ENCODE data around the gene TTK. TPM values are rescaled to one million over a fixed set of nuclear protein-coding genes. Genes with fewer than 3 reads are reported as not detected.
"Not testable (repeated sequence)": the region's sequence is repeated elsewhere in the genome, so short reads cannot be mapped to it uniquely, and the experiment has no call there.

TTK gene
- total RNA-seq, 2 donors from 2014 or later, result 16.4 to 27.4 TPM

GRCh38 chr6:80001337-80001736, 3.1 kb upstream of the TTK start:
- Mint-ChIP-seq H3K4me3 (no peak overlapping the region), H3K27me3 (peaks cover 14 to 21% of the 10 kb centered on the region in 2 donors), H3K36me3 (no peaks in the 10 kb centered on the region), H3K9me3 (no peaks in the 10 kb centered on the region), H3K27ac (no peak overlapping the region), H3K4me1 (ENCODE audit: low read depth in 2 of 2) (peaks cover 18 to 26% of the 10 kb centered on the region in 2 donors)
- DNase-seq (ENCODE audit: low spot score), result no peak
- ATAC-seq, result no peak

GRCh38 chr6:80003826-80004172, 650 bp upstream of the TTK start:
- H3K36me3 Mint-ChIP-seq, result peaks cover 5% of the 10 kb centered on the region
- H3K27me3 Mint-ChIP-seq, result peaks cover 3 to 9% of the 10 kb centered on the region in 2 donors
- H3K9me3 Mint-ChIP-seq, result no peaks in the 10 kb centered on the region
- peak overlapping the region; percentile 91 to 92 for H3K27ac Mint-ChIP-seq
- H3K4me1 Mint-ChIP-seq (ENCODE audit: low read depth in 2 of 2), result peaks cover 18 to 26% of the 10 kb centered on the region in 2 donors
- H3K4me3 Mint-ChIP-seq, result peak overlapping the region; percentile 98
- no peak for DNase-seq (ENCODE audit: low spot score)
- ATAC-seq, result peak; percentile 2 to 47

- peaks cover 5% of the 10 kb centered on the region for H3K36me3 Mint-ChIP-seq
These were observed 957 bp downstream of the TTK start for GRCh38 chr6:80005406-80005805.

GRCh38 chr6:80006541-80006940, 2.1 kb downstream of the TTK start:
- DNase-seq (ENCODE audit: low spot score) (no peak), ATAC-seq (no peak)
- no peak overlapping the region for H3K27ac Mint-ChIP-seq
- no peaks in the 10 kb centered on the region for H3K27me3 Mint-ChIP-seq
- H3K36me3 Mint-ChIP-seq, result peaks cover 5% of the 10 kb centered on the region
- H3K4me1 Mint-ChIP-seq (ENCODE audit: low read depth in 2 of 2), result peaks cover 18 to 26% of the 10 kb centered on the region in 2 donors
- H3K4me3 Mint-ChIP-seq, result no peak overlapping the region
- no peaks in the 10 kb centered on the region for H3K9me3 Mint-ChIP-seq

More at GRCh38 chr6:80005406-80005805, 957 bp downstream of the TTK start:
- Mint-ChIP-seq H3K9me3 (no peaks in the 10 kb centered on the region), H3K27me3 (peaks cover 0 to 7% of the 10 kb centered on the region in 2 donors), H3K27ac (peak overlapping the region; percentile 91 to 92), H3K4me1 (ENCODE audit: low read depth in 2 of 2) (peaks cover 18 to 26% of the 10 kb centered on the region in 2 donors), H3K4me3 (peak overlapping the region; percentile 98)
- ATAC-seq (no peak), DNase-seq (ENCODE audit: low spot score) (no peak)

GRCh38 chr6:80009531-80009930, 5.1 kb downstream of the TTK start:
- no peaks in the 10 kb centered on the region for H3K9me3 Mint-ChIP-seq
- no peak overlapping the region for H3K4me3 Mint-ChIP-seq
- H3K27me3 Mint-ChIP-seq, result no peaks in the 10 kb centered on the region
- H3K27ac Mint-ChIP-seq, result no peak overlapping the region
- no peak for DNase-seq (ENCODE audit: low spot score)
- no peak for ATAC-seq
- H3K4me1 Mint-ChIP-seq (ENCODE audit: low read depth in 2 of 2), result peaks cover 4 to 10% of the 10 kb centered on the region in 2 donors
- peaks cover 5% of the 10 kb centered on the region for H3K36me3 Mint-ChIP-seq

- Mint-ChIP-seq H3K9me3 (no peaks in the 10 kb centered on the region), H3K27me3 (no peaks in the 10 kb centered on the region), H3K36me3 (peaks cover 9% of the 10 kb centered on the region), H3K4me3 (no peak overlapping the region), H3K4me1 (ENCODE audit: low read depth in 2 of 2) (peaks cover 0 to 4% of the 10 kb centered on the region in 2 donors), H3K27ac (no peak overlapping the region)
- DNase-seq (ENCODE audit: low spot score) (no peak), ATAC-seq (no peak)
These were observed 5.8 kb downstream of the TTK start for GRCh38 chr6:80010288-80010687.

GRCh38 chr6:80015839-80016435, 11.5 kb downstream of the TTK start:
- DNase-seq (ENCODE audit: low spot score), result no peak
- ATAC-seq, result no peak
- Mint-ChIP-seq H3K27me3 (no peaks in the 10 kb centered on the region), H3K4me1 (ENCODE audit: low read depth in 2 of 2) (no peaks in the 10 kb centered on the region), H3K4me3 (no peak overlapping the region), H3K9me3 (no peaks in the 10 kb centered on the region), H3K27ac (no peak overlapping the region), H3K36me3 (peaks cover 4% of the 10 kb centered on the region)

GRCh38 chr6:80020381-80021120, 16.1 kb downstream of the TTK start:
- DNase-seq (ENCODE audit: low spot score) (no peak), ATAC-seq (no peak)
- no peak overlapping the region for H3K4me3 Mint-ChIP-seq
- H3K4me1 Mint-ChIP-seq (ENCODE audit: low read depth in 2 of 2), result no peaks in the 10 kb centered on the region
- no peaks in the 10 kb centered on the region for H3K36me3 Mint-ChIP-seq
- H3K27ac Mint-ChIP-seq, result no peak overlapping the region
- H3K9me3 Mint-ChIP-seq, result no peaks in the 10 kb centered on the region
- H3K27me3 Mint-ChIP-seq, result no peaks in the 10 kb centered on the region

- Mint-ChIP-seq H3K4me1 (ENCODE audit: low read depth in 2 of 2) (no peaks in the 10 kb centered on the region), H3K9me3 (no peaks in the 10 kb centered on the region), H3K4me3 (no peak overlapping the region), H3K27ac (no peak overlapping the region), H3K27me3 (no peaks in the 10 kb centered on the region), H3K36me3 (no peaks in the 10 kb centered on the region)
- ATAC-seq, result no peak
- DNase-seq (ENCODE audit: low spot score), result no peak
These were observed 16.7 kb downstream of the TTK start for GRCh38 chr6:80021131-80021530.

- Mint-ChIP-seq H3K4me3 (no peak overlapping the region), H3K9me3 (no peaks in the 10 kb centered on the region), H3K27ac (no peak overlapping the region), H3K4me1 (ENCODE audit: low read depth in 2 of 2) (no peaks in the 10 kb centered on the region), H3K36me3 (peaks cover 2% of the 10 kb centered on the region), H3K27me3 (no peaks in the 10 kb centered on the region)
- DNase-seq (ENCODE audit: low spot score) (no peak), ATAC-seq (no peak)
These were observed 17.1 kb downstream of the TTK start for GRCh38 chr6:80021591-80021990.

- Mint-ChIP-seq H3K9me3 (no peaks in the 10 kb centered on the region), H3K4me1 (ENCODE audit: low read depth in 2 of 2) (no peaks in the 10 kb centered on the region), H3K4me3 (no peak overlapping the region), H3K36me3 (peaks cover 4% of the 10 kb centered on the region), H3K27ac (no peak overlapping the region), H3K27me3 (no peaks in the 10 kb centered on the region)
- no peak for DNase-seq (ENCODE audit: low spot score)
- no peak for ATAC-seq
These were observed 18.4 kb downstream of the TTK start for GRCh38 chr6:80022803-80023202.

- peaks cover 27% of the 10 kb centered on the region for H3K36me3 Mint-ChIP-seq
- H3K4me1 Mint-ChIP-seq (ENCODE audit: low read depth in 2 of 2), result peaks cover 3 to 8% of the 10 kb centered on the region in 2 donors
- H3K4me3 Mint-ChIP-seq, result no peak overlapping the region
- DNase-seq (ENCODE audit: low spot score) (no peak), ATAC-seq (no peak)
- H3K27ac Mint-ChIP-seq, result no peak overlapping the region
- H3K9me3 Mint-ChIP-seq, result no peaks in the 10 kb centered on the region
- H3K27me3 Mint-ChIP-seq, result no peaks in the 10 kb centered on the region
These were observed 24.1 kb downstream of the TTK start for GRCh38 chr6:80028589-80028988.

GRCh38 chr6:80029470-80029869, 25.0 kb downstream of the TTK start:
- no peaks in the 10 kb centered on the region for H3K9me3 Mint-ChIP-seq
- no peaks in the 10 kb centered on the region for H3K27me3 Mint-ChIP-seq
- peaks cover 27% of the 10 kb centered on the region for H3K36me3 Mint-ChIP-seq
- peaks cover 3 to 8% of the 10 kb centered on the region in 2 donors for H3K4me1 Mint-ChIP-seq (ENCODE audit: low read depth in 2 of 2)
- ATAC-seq (peak in 1 of 2 donors; percentile 46), DNase-seq (ENCODE audit: low spot score) (no peak)
- peak overlapping the region in 1 of 2 donors; percentile 26 for H3K27ac Mint-ChIP-seq
- H3K4me3 Mint-ChIP-seq, result no peak overlapping the region

- not testable (repeated sequence) for H3K27me3 Mint-ChIP-seq; ATAC-seq; H3K4me1 Mint-ChIP-seq (ENCODE audit: low read depth in 2 of 2); H3K27ac Mint-ChIP-seq; H3K9me3 Mint-ChIP-seq; H3K4me3 Mint-ChIP-seq; DNase-seq (ENCODE audit: low spot score)
- peaks cover 18% of the 10 kb centered on the region for H3K36me3 Mint-ChIP-seq
These were observed 43.8 kb downstream of the TTK start for GRCh38 chr6:80048220-80048619.

All from natural killer cell treated with Interleukin-12 subunit alpha and Interleukin-12 subunit beta and Interleukin-15 and Interleukin-18, amount 100 ng/mL, for 72 hours (primary cell).